ENCODE data around the gene FAM200C. TPM values are rescaled to one million over a fixed set of nuclear protein-coding genes. Genes with fewer than 3 reads are reported as not detected.

FAM200C gene
- total and polyA plus RNA-seq, 10 of the 15 experiments (the other 5 are each of a cell fraction or from before 2014, with no cell fraction given): 1.0 to 5.4 (median 2.2) TPM

DNA sequence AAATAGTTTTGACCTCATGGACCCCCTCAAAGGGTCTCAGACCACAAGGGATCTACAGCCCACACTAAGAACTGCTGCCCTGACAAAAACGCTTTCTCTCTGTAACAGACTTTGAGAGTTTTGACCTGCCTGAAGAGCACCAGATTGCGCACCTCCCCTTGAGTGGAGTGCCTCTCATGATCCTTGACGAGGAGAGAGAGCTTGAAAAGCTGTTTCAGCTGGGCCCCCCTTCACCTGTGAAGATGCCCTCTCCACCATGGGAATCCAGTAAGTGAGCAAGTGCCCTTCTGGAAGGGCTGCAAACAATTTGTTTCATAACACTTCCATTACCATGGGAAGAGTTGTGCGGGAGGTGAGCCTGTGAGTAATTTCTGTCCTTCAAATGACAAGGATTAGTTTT, 27.8 kb upstream of the FAM200C start:
- Histone ChIP-seq H3K27me3 (replicated peaks in 1 of 2; ENCODE audit: control insufficient read depth in 2 of 2, insufficient read depth in 2 of 2, low read length in 1 of 2) (no peaks in the 10 kb centered on the region), H3K36me3 (ENCODE audit: control insufficient read depth in 2 of 2, insufficient read depth in 2 of 2, low read length in 1 of 2) (peaks cover 4 to 11% of the 10 kb centered on the region in 2 experiments), H3K79me2 (ENCODE audit: control insufficient read depth, insufficient read depth, low read length) (peaks cover 36% of the 10 kb centered on the region), H3K9ac (ENCODE audit: control insufficient read depth, insufficient read depth, low read length) (no peak overlapping the region), H3K9me3 (replicated peaks; ENCODE audit: control insufficient read depth, insufficient read depth, low read length) (no peaks in the 10 kb centered on the region), H3K4me2 (ENCODE audit: control insufficient read depth, insufficient read depth) (no peak overlapping the region), H3K27ac (ENCODE audit: control insufficient read depth, insufficient read depth) (no peak overlapping the region), H2AFZ (ENCODE audit: control insufficient read depth, low read depth, low read length) (no peak overlapping the region), H4K20me1 (ENCODE audit: control insufficient read depth, insufficient read depth) (no peaks in the 10 kb centered on the region), H3K4me1 (ENCODE audit: control insufficient read depth, insufficient read depth, low read length) (peaks cover 14% of the 10 kb centered on the region), H3K4me3 (no peak overlapping the region)
- WGBS (ENCODE audit: insufficient coverage, insufficient replicate concordance, low lambda C conversion rate, missing lambda C conversion rate): 98% methylated on average over 4 of the region's 4 CpGs
- FAIRE-seq (no peak), ATAC-seq (no peak), DNase-seq (ENCODE audit: low read depth, low spot score) (no peak)
- in situ Hi-C loops (cut with MboI): no loop called here
- TF ChIP-seq, protein P1, sequence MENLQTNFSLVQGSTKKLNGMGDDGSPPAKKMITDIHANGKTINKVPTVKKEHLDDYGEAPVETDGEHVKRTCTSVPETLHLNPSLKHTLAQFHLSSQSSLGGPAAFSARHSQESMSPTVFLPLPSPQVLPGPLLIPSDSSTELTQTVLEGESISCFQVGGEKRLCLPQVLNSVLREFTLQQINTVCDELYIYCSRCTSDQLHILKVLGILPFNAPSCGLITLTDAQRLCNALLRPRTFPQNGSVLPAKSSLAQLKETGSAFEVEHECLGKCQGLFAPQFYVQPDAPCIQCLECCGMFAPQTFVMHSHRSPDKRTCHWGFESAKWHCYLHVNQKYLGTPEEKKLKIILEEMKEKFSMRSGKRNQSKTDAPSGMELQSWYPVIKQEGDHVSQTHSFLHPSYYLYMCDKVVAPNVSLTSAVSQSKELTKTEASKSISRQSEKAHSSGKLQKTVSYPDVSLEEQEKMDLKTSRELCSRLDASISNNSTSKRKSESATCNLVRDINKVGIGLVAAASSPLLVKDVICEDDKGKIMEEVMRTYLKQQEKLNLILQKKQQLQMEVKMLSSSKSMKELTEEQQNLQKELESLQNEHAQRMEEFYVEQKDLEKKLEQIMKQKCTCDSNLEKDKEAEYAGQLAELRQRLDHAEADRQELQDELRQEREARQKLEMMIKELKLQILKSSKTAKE (IDR thresholded peaks at IDR 0.05; ENCODE audit: low read depth, poor library complexity, severe bottlenecking): no peak
- TF ChIP-seq ZBED1 (IDR thresholded peaks at IDR 0.05; ENCODE audit: borderline replicate concordance) (no peak), TCF3 (IDR thresholded peaks at IDR 0.05; ENCODE audit: borderline replicate concordance, insufficient read depth, low read depth, low read length) (no peak)
- TF ChIP-seq, protein P2, sequence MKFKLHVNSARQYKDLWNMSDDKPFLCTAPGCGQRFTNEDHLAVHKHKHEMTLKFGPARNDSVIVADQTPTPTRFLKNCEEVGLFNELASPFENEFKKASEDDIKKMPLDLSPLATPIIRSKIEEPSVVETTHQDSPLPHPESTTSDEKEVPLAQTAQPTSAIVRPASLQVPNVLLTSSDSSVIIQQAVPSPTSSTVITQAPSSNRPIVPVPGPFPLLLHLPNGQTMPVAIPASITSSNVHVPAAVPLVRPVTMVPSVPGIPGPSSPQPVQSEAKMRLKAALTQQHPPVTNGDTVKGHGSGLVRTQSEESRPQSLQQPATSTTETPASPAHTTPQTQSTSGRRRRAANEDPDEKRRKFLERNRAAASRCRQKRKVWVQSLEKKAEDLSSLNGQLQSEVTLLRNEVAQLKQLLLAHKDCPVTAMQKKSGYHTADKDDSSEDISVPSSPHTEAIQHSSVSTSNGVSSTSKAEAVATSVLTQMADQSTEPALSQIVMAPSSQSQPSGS (IDR thresholded peaks at IDR 0.05; ENCODE audit: low read length): no peak
- SMC1A ChIA-PET (ENCODE audit: uncharacterized antibody, unreplicated experiment): interaction anchor here (1.1 to 4.0 kb wide), 2 partner anchors 9 to 37 kb away, joined by 3 to 26 read pairs; partner anchors contain the start of gene SLU7
- RAD21 ChIA-PET (ENCODE audit: unreplicated experiment): no interaction called here
- POLR2A ChIA-PET: interaction anchor here (0.8 to 2.6 kb wide), 3 partner anchors 8 to 41 kb away, joined by 3 to 12 read pairs (median 7); partner anchors contain the start of gene SLU7
- BruUV-seq (replicated peaks): no TSS peak
- CTCF ChIA-PET: interaction anchor here (1.7 kb wide), 1 partner anchor 11 kb away, joined by 5 read pairs; no protein-coding TSS in a partner anchor
- intact Hi-C loops (cut with micrococcal nuclease; ENCODE audit: unreplicated experiment): no loop called here
